Fibroblast of lung (primary cell): ENCODE results near the gene WIPF2. TPM values are rescaled to one million over a fixed set of nuclear protein-coding genes. Genes with fewer than 3 reads are reported as not detected.

ENCODE experiments used
- DNase-seq, 2 donors: peaks; one replicate each; pipeline versions ENCODE4 v3.0.0 to v3.0.0-alpha.2; 2010; ENCODE audit warnings: low read depth in 2 of 2
- H2AFZ ChIP-seq: 2 replicates; pipeline ENCODE4 v1.5.1; 2012; ENCODE audit warnings: low read length, control low read depth, inconsistent platforms
- H3K27ac ChIP-seq: 2 replicates; pipeline ENCODE4 v1.5.1; 2011; ENCODE audit warnings: low read length, control low read depth; ENCODE audit not compliant: insufficient read depth
- H3K27me3 ChIP-seq: 2 replicates; pipeline ENCODE4 v1.5.1; 2011; ENCODE audit warnings: mild to moderate bottlenecking, low read length; ENCODE audit not compliant: control insufficient read depth, insufficient read depth
- H3K36me3 ChIP-seq: 2 replicates; pipeline ENCODE4 v1.5.1; 2011; ENCODE audit warnings: low read length; ENCODE audit not compliant: control insufficient read depth, insufficient read depth
- H3K4me1 ChIP-seq: 2 replicates; pipeline ENCODE4 v1.5.1; 2011; ENCODE audit warnings: low read length; ENCODE audit not compliant: control insufficient read depth, insufficient read depth; ENCODE audit errors: extremely low read depth
- H3K4me2 ChIP-seq: 2 replicates; pipeline ENCODE4 v1.5.1; 2011; ENCODE audit warnings: low read length, control low read depth; ENCODE audit not compliant: insufficient read depth; ENCODE audit errors: extremely low read depth
- H3K4me3 ChIP-seq, 4 experiments: fragments of 200-600 bp in 1 of 4; sonication (generic) in 1 of 4; replicated peaks in 1 of 4; 2 replicates each; pipeline ENCODE4 v1.5.1; 2011 to 2016; ENCODE audit warnings: low read length in 4 of 4, low read depth in 3 of 4, mild to moderate bottlenecking in 3 of 4, control low read depth in 2 of 4, inconsistent platforms in 1 of 4, mixed read lengths in 1 of 4; ENCODE audit not compliant: insufficient read depth in 1 of 4; ENCODE audit errors: control extremely low read depth in 1 of 4
- H3K79me2 ChIP-seq: 2 replicates; pipeline ENCODE4 v1.5.1; 2012; ENCODE audit warnings: mild to moderate bottlenecking, low read length, inconsistent platforms; ENCODE audit not compliant: control insufficient read depth, insufficient read depth
- H3K9ac ChIP-seq: 2 replicates; pipeline ENCODE4 v1.5.1; 2011; ENCODE audit warnings: mild to moderate bottlenecking, low read length, control low read depth; ENCODE audit not compliant: insufficient read depth
- H3K9me3 ChIP-seq: 2 replicates; pipeline ENCODE4 v1.5.1; 2012; ENCODE audit warnings: low read depth, low read length; ENCODE audit not compliant: control insufficient read depth, insufficient read depth
- H4K20me1 ChIP-seq: 2 replicates; pipeline ENCODE4 v1.5.1; 2011; ENCODE audit warnings: low read length; ENCODE audit not compliant: control insufficient read depth, insufficient read depth; ENCODE audit errors: extremely low read depth
- EZH2 ChIP-seq: IDR thresholded peaks from 2 replicates; pipeline ENCODE4 v1.5.1; 2012; ENCODE audit warnings: low read length, control low read depth, mild to moderate bottlenecking; ENCODE audit errors: missing control alignments
- polyA plus RNA-seq, 2 donors: library from polyadenylated mRNA; depleted of rRNA in 1 of 2; stranded (reverse) in 1 of 2; unstranded in 1 of 2; fragments of >200 nt; gene quantifications; 2 replicates each; pipeline ENCODE4 v1.2.1, GENCODE V29; 2011 to 2012; ENCODE audit warnings: missing spikeins in 1 of 2
- total RNA-seq: library from RNA; depleted of rRNA; stranded (reverse); fragments of >200 nt; gene quantifications from 2 replicates; pipeline ENCODE4 v1.2.1, GENCODE V29; 2014
- TF ChIP-seq, protein P1 (sequence below), 2 donors: IDR thresholded peaks in 1 of 2; conservative IDR thresholded peaks in 1 of 2; 1 replicate in 1 of 2; 2 replicates in 1 of 2; pipeline ENCODE4 v1.5.1; 2011 to 2012; ENCODE audit warnings: low read length in 2 of 2, control low read depth in 1 of 2, inconsistent platforms in 1 of 2, low read depth in 1 of 2, mild to moderate bottlenecking in 1 of 2

Gene WIPF2
- total and polyA plus RNA-seq, 2 donors (not counting 1 experiment from before 2014, with no cell fraction given), result 7.6 to 9.1 TPM

DNA sequence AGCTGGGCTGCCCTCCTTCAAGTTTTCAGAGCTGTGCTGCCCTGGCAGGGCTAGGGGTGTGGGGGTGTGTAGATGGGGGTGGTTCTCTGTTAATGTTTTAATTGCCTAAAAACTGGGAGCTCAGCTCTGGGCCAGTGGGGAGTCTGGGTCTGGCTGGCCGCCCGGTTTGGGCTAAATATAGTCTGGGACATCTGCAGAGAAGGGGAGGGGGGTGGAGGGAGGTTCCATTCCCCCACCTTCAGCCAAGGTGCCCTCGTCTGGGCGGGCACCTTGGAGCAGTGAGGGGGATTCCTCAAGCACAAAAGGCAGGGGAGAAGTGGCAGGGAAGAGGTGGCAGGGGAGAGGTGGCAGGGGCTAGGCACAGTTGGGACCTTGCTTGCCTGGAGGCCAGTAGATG lies 102.9 kb downstream of the WIPF2 start:
- DNase-seq, result no peak
- peak overlapping the region; percentile 71 for H3K9ac ChIP-seq
- peak overlapping the region; percentile 53 for H3K4me2 ChIP-seq
- H3K4me1 ChIP-seq, result peaks cover 64% of the 10 kb centered on the region
- H3K9me3 ChIP-seq, result no peaks in the 10 kb centered on the region
- no peak overlapping the region for H2AFZ ChIP-seq
- H3K79me2 ChIP-seq, result peaks cover 75% of the 10 kb centered on the region
- peak overlapping the region; percentile 1 to 99 (median 30) for H3K4me3 ChIP-seq
- H3K27ac ChIP-seq, result peak overlapping the region; percentile 95
- no peaks in the 10 kb centered on the region for H4K20me1 ChIP-seq
- H3K27me3 ChIP-seq, result no peaks in the 10 kb centered on the region
- no peaks in the 10 kb centered on the region for H3K36me3 ChIP-seq
- TF ChIP-seq, protein P1, sequence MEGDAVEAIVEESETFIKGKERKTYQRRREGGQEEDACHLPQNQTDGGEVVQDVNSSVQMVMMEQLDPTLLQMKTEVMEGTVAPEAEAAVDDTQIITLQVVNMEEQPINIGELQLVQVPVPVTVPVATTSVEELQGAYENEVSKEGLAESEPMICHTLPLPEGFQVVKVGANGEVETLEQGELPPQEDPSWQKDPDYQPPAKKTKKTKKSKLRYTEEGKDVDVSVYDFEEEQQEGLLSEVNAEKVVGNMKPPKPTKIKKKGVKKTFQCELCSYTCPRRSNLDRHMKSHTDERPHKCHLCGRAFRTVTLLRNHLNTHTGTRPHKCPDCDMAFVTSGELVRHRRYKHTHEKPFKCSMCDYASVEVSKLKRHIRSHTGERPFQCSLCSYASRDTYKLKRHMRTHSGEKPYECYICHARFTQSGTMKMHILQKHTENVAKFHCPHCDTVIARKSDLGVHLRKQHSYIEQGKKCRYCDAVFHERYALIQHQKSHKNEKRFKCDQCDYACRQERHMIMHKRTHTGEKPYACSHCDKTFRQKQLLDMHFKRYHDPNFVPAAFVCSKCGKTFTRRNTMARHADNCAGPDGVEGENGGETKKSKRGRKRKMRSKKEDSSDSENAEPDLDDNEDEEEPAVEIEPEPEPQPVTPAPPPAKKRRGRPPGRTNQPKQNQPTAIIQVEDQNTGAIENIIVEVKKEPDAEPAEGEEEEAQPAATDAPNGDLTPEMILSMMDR (conservative IDR thresholded peaks at IDR 0.05 in 1 of 2, IDR thresholded peaks at IDR 0.05 in 1 of 2; ENCODE audit: low read depth in 1 of 2, low read length in 2 of 2), result no peak
- no peak for TF ChIP-seq EZH2

DNA sequence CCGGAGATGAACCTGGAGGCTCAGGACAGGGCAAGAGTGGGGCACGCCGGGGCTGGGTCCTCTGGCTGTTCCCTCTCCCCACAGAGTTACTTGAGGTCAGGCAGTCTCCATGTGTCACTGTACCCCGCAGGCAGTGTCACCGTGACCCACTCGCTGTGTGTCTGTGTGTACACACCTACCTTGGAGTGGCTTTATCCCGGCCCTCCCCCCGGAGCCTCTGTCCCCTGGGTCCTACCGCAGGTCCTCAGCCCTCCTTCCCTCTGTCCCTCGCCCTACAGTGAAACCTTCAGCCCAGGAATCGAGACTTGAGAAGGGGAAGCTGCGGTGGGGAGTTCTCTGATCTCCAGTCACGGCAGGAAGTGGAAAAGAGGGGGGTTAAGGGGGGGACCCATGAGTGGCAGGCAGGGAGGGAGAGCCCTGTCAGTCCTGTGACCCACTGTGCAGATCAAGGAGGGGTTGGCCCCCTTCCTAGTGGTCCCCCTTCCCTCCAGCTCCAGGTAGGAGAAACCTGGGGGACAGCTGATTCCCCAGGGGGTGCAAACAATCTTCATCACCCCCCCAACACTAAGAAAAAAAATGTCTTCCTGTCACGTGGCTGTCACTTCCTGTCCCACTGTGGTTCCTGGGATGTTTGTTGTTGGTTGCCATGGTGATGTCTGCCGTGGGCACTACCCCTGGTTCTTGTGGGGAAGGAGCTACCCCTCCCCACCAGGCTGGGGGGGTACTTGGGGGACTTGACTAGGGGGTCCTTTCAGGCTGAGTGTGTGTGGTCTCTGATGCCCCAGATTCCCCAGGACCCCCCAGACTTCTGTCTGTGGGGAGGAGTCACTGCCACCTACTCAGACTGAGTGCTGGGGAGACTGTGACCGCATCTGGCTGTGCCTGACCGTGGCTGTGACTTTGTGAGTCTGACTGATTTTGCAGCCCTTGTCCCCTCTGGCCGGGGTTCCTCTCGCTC lies 103.5 kb downstream of the WIPF2 start:
- Histone ChIP-seq H3K4me1 (peaks cover 66% of the 10 kb centered on the region), H2AFZ (no peak overlapping the region), H3K36me3 (no peaks in the 10 kb centered on the region), H3K4me2 (peak overlapping the region; percentile 53), H3K9me3 (no peaks in the 10 kb centered on the region), H3K27ac (peak overlapping the region; percentile 95), H3K27me3 (no peaks in the 10 kb centered on the region), H4K20me1 (no peaks in the 10 kb centered on the region), H3K4me3 (peak overlapping the region; percentile 1 to 99 (median 30)), H3K79me2 (peaks cover 82% of the 10 kb centered on the region), H3K9ac (peak overlapping the region; percentile 71)
- TF ChIP-seq, protein P1 (conservative IDR thresholded peaks at IDR 0.05 in 1 of 2, IDR thresholded peaks at IDR 0.05 in 1 of 2; ENCODE audit: low read depth in 1 of 2, low read length in 2 of 2), result no peak
- no peak for TF ChIP-seq EZH2
- peak; percentile 74 to 78 for DNase-seq
